A549 treated with AZD2906 at 1 μM for 4 hours (cell line): ENCODE results near the gene RPP30. TPM values are rescaled to one million over a fixed set of nuclear protein-coding genes. Genes with fewer than 3 reads are reported as not detected.

ENCODE experiments used
- total RNA-seq: library from RNA; stranded (reverse); fragments of 200-300 nt; extraction: Qiagen RNA extraction; gene quantifications from 5 replicates; pipeline ENCODE4 v1.2.3, GENCODE V29; 2022

The RPP30 gene
- 47.8 to 52.2 TPM (median 49.8 TPM) in 5 replicates for total RNA-seq

GRCh38 chr10:90871766-90872647 lies at the start of gene RPP30:
TSS of gene RPP30 (plus strand) at chr10:90871974. CDS start at chr10:90871987, 13 bp downstream.

GRCh38 chr10:90857635-90858460 lies 13.9 kb upstream of the RPP30 start, which contains the start of gene HTR7:
TSS of gene HTR7 (minus strand) at chr10:90858039. CDS start at chr10:90857671, 368 bp downstream.

GRCh38 chr10:90920986-90921666 lies 49.4 kb downstream of the RPP30 start, which contains the start of gene ANKRD1:
TSS of gene ANKRD1 (minus strand) at chr10:90921087. CDS start at chr10:90921027, 60 bp downstream.

Other genes starting within 250 kb of the RPP30 start
- 0.14 to 0.23 TPM (median 0.19 TPM) in 5 replicates for gene HTR7, start 13.9 kb upstream of the RPP30 start, total RNA-seq
- gene ANKRD1, start 49.1 kb downstream of the RPP30 start, total RNA-seq = 29.0 to 52.3 TPM (median 41.3 TPM) in 5 replicates